ENCODE measurements around the gene PRR23E. TPM values are rescaled to one million over a fixed set of nuclear protein-coding genes. Genes with fewer than 3 reads are reported as not detected.

The PRR23E gene
- total RNA-seq, 1 experiment from 2014 or later: not detected

- H3K9me3 ChIP-seq (ENCODE audit: control insufficient read depth, insufficient read depth, low read depth, low read length): no peaks in the 10 kb centered on the region
- DNase-seq (ENCODE audit: low read depth, low spot score): no peak
- ChIA-PET POLR2A (no interaction called here), CTCF (no interaction called here)
- H3K27ac ChIP-seq (ENCODE audit: low read length): no peak overlapping the region
- no peak for ATAC-seq
- H3K36me3 ChIP-seq (ENCODE audit: control insufficient read depth, insufficient read depth, low read length): no peaks in the 10 kb centered on the region
- intact Hi-C loops (cut with micrococcal nuclease; ENCODE audit: unreplicated experiment) (no loop called here), in situ Hi-C loops (cut with HindIII; ENCODE audit: low pct_unique_long_range_greater_than_20kb, low sequenced_read_pairs) (no loop called here)
- no peaks in the 10 kb centered on the region for H3K4me1 ChIP-seq (ENCODE audit: control insufficient read depth, insufficient read depth, low read length)
- TF ChIP-seq REST (IDR thresholded peaks at IDR 0.05; ENCODE audit: insufficient read depth in 1 of 2, low read depth in 2 of 2, low read length in 1 of 2) (no peak), TCF7L2 (IDR thresholded peaks at IDR 0.05; ENCODE audit: low read depth, low read length) (no peak), SIN3A (IDR thresholded peaks at IDR 0.05; ENCODE audit: borderline replicate concordance, insufficient read depth, low read depth, low read length) (no peak), POLR2AphosphoS5 (IDR thresholded peaks at IDR 0.05; ENCODE audit: low read depth, low read length) (no peak), CTCF (IDR thresholded peaks at IDR 0.05) (no peak)
- peaks cover 4% of the 10 kb centered on the region; the same call in 1 of the 2 replicates for H3K27me3 ChIP-seq (ENCODE audit: control insufficient read depth, insufficient read depth, low read length)
- BruUV-seq (replicated peaks): no TSS peak
- H3K4me3 ChIP-seq (ENCODE audit: low read depth in 2 of 2, low read length in 2 of 2): no peak overlapping the region
Observed at GRCh38 chr3:127174284-127174683, 18.6 kb upstream of the PRR23E start.

- DNase-seq (ENCODE audit: low read depth, low spot score) (no peak), ATAC-seq (no peak)
- H3K36me3 ChIP-seq (ENCODE audit: control insufficient read depth, insufficient read depth, low read length): no peaks in the 10 kb centered on the region
- no peaks in the 10 kb centered on the region for H3K9me3 ChIP-seq (ENCODE audit: control insufficient read depth, insufficient read depth, low read depth, low read length)
- no peak overlapping the region for H3K27ac ChIP-seq (ENCODE audit: low read length)
- TF ChIP-seq SIN3A (IDR thresholded peaks at IDR 0.05; ENCODE audit: borderline replicate concordance, insufficient read depth, low read depth, low read length) (no peak), CTCF (IDR thresholded peaks at IDR 0.05) (no peak), TCF7L2 (IDR thresholded peaks at IDR 0.05; ENCODE audit: low read depth, low read length) (no peak), POLR2AphosphoS5 (IDR thresholded peaks at IDR 0.05; ENCODE audit: low read depth, low read length) (no peak), REST (IDR thresholded peaks at IDR 0.05; ENCODE audit: insufficient read depth in 1 of 2, low read depth in 2 of 2, low read length in 1 of 2) (no peak)
- no TSS peak for BruUV-seq (replicated peaks)
- no peak overlapping the region for H3K4me3 ChIP-seq (ENCODE audit: low read depth in 2 of 2, low read length in 2 of 2)
- H3K27me3 ChIP-seq (ENCODE audit: control insufficient read depth, insufficient read depth, low read length): 0 out of 2 replicates have a peak, but pooled peaks cover 3% of the 10 kb centered on the region
- in situ Hi-C loops (cut with HindIII; ENCODE audit: low pct_unique_long_range_greater_than_20kb, low sequenced_read_pairs) (no loop called here), intact Hi-C loops (cut with micrococcal nuclease; ENCODE audit: unreplicated experiment) (no loop called here)
- POLR2A ChIA-PET: no interaction called here
- CTCF ChIA-PET: no interaction called here
- H3K4me1 ChIP-seq (ENCODE audit: control insufficient read depth, insufficient read depth, low read length): no peaks in the 10 kb centered on the region
Observed at GRCh38 chr3:127174715-127175140, 18.2 kb upstream of the PRR23E start.

All from Panc1 (cell line).